HG03280 (cell line): ENCODE measurements around the gene ADH4.
"Not testable (repeated sequence)": the region's sequence is repeated elsewhere in the genome, so short reads cannot be mapped to it uniquely, and the experiment has no call there.

Experiments
- ATAC-seq: cut with Tn5 transposase; IDR thresholded peaks from one replicate; pipeline ENCODE4 v1.9.1; 2021; ENCODE audit warnings: mild to moderate bottlenecking, moderate library complexity; ENCODE audit not compliant: unreplicated experiment

The ADH4 gene

DNA sequence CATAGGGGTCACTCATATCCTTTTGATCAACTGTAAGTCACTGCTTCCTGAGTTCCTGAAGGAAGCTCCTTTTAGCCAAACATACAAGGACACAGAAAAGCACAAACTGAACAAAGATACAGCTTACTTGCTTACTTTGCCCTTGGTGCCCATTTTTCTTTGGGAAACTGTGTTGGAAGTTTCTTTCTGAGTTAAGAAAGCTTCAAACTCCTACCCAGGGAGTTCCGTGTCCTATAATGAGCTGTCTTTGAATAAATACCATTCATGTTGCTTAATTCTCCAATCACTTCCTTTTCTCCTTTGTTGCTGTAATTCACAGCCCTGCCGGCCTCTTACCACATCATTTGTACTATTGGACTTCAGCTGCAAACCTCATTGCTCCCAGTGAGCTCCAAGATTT is at the start of gene ADH4:
ADH4 (minus strand) TSS at position 228 of the 400 bp plus-strand sequence; CDS start at position 153, 75 bp downstream.
- ATAC-seq = no peak

GRCh38 chr4:99190336-99190735 is 46.2 kb upstream of the ADH4 start:
- no peak for ATAC-seq

- ATAC-seq = not testable (repeated sequence)
These were observed 45.8 kb upstream of the ADH4 start for GRCh38 chr4:99189900-99190299.

- ATAC-seq = no peak
These were observed 41.9 kb upstream of the ADH4 start for GRCh38 chr4:99186029-99186428.

GRCh38 chr4:99185581-99185980 is 41.5 kb upstream of the ADH4 start:
- no peak for ATAC-seq

DNA sequence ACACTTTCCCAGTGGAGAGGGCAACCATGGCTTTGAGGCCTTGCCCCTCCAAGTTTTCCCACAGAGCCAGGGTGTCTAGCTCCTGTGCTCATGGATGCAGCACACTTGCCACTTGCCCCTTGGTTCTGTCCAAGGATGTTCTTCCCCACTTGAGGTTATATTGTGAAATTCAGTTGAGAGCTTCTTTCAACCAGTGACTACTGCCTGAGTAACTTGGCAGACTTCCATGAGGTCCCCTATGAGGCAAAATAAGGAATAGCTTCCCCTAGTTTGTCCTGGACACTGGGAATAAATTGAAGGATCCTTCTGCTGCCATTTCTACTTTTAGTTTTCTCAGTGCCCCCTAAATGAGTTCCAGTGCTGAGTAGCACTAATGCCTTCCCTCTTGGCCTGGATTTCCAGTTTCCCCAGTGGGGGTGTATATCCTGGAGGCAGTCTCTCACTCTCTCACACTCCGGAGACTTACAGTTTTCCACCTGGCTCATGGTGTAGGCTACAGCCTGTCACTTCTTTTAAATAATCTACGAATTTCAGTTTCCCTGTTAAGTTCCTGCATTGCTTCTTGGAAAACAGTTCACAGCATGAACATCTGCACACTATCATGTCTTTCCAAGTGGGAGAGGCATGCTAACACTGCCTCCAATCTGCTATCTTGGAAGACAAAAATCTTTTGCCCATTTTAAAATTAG is 36.4 kb upstream of the ADH4 start:
- ATAC-seq = no peak

- no peak for ATAC-seq
These were observed 35.5 kb upstream of the ADH4 start for GRCh38 chr4:99179626-99180025.

DNA sequence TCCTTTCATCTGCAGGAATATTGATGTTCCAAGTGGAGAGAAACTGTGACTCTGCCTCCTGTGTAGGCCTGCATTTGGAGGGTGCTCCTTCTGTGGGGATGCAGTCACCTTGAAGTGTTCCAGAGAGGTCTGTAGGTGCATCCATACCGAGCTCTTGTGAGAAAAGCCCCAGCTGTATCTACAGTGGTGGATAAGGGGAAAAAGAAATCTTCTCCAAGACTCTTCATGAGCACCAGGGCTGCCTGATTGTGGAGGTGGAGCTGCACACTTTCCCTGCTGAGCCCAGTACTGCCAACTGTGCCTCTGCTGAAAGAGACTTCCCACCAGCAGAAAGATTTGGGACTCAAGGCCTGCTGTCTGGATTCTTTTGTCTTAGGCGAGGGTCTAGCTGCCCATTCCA is 35.1 kb upstream of the ADH4 start:
- no peak for ATAC-seq

GRCh38 chr4:99166544-99166943 is 22.4 kb upstream of the ADH4 start:
- ATAC-seq = no peak

GRCh38 chr4:99165978-99166377 is 21.9 kb upstream of the ADH4 start:
- no peak for ATAC-seq

GRCh38 chr4:99161373-99162099 is 17.4 kb upstream of the ADH4 start:
- no peak for ATAC-seq

GRCh38 chr4:99159699-99160098 is 15.6 kb upstream of the ADH4 start:
- no peak for ATAC-seq

DNA sequence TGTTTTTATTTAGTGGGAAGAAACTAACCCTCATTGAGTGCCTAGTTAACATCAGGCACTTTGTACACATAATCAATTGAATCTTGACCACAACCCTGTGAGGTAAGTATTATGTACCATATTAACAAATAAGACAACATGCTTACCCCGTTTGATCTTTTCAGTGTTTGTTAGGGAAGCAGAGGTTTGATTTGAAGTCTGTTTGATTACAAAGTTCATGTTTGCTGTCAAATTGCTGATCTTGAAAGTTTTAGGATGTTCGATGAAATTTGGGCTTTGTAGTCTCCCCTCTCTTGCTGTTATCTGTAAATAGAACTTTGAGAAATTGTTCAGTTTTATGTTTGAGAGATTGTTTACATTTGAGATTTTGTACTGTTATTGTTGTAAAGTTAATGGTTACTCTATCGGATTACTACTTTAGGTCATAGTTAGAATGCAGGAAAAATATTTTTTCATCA is 13.4 kb upstream of the ADH4 start:
- ATAC-seq = no peak

DNA sequence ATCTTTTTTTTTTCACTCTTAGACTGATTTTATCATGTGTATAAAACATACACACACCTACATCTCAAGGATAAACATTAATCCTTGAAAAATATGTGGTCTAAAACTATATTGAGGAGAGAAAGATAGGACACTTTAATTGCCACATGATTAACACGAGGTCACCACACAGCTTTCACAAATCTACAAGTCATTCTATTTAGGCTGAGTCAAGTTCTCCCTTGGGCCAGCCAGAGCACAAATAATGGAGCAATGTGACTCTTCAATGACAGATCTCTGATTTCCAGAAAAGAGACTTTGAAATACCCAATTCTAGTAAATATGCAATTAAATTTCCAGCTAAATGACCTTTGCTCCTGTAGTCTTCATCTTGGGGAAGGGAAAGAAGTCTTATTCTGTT is 12.9 kb upstream of the ADH4 start:
- ATAC-seq = no peak

DNA sequence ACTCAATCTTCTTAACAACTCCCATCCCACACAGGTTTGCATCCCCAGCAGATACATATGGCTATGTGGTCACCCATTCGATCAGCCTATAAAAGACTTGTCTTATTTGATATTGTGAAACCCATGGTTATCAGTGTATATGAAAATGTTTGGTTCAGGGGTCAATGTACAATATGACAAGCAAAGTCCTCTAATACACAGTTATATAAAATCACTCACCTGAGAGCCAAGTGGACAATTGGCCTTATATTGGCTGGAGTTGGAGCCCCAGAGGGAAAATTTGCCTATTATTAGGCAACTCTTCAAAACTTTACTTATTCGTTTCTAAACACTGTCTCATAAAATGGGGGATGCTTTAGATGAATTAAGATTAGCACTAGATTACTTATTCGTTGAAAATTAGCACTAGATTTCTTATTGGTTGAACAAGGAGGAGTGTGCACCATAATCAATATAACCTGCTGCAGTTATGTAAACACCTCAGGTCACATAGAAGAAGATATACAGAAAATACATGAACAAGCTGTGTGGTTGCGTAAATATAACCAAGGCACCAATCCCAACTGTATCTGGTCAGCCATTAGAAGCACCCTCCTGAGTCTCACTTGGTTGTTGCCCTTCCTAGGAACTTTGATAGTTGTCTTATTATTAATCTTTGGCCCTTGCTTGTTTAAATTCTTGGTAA is 10.7 kb upstream of the ADH4 start:
- ATAC-seq = no peak

DNA sequence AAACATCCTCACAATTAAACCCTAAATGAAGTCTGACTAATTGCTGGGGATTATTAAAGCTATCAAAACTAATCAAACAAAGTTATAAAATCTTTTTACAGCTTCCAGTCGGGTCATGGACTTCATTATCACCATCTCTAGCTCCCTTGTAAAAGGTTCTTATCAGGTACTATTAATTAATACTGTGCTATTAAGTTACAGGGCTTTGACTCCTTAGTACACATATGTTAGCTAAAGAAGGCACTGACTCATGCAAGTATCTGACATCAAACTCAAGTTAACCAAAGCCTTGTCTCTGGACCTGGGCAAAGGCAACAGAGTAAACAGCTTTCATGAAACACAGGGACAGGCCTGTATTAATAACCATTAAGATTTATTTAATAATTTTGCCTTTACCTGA is 7.9 kb upstream of the ADH4 start:
- no peak for ATAC-seq

- ATAC-seq = no peak
These were observed 7.4 kb upstream of the ADH4 start for GRCh38 chr4:99151452-99151851.

- no peak for ATAC-seq
These were observed 5.4 kb upstream of the ADH4 start for GRCh38 chr4:99149426-99150019.

- ATAC-seq = no peak
These were observed 4.5 kb upstream of the ADH4 start for GRCh38 chr4:99148550-99148949.

DNA sequence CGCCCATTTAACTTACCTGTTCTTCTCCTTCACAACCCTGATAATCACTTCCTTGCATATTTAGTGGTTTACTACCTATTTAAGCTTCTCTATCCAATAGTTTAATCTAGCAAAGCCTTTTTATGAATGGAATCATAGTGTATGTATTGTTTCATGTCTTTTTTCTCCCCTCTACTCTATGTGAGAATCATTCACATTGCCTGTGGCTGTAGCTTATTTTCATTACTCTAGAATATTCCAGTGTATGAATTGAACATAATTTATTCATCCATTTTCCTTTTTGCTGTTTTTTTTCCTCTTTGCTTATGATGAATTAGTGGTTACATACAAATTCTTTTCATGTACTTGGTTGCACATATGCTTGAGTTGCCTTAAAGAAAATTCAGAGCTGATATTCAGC is 490 bp upstream of the ADH4 start:
- ATAC-seq = no peak

GRCh38 chr4:99136329-99136728 is 7.8 kb downstream of the ADH4 start:
- ATAC-seq = no peak
